Measurements from ENCODE around the gene TFAM. TPM values are rescaled to one million over a fixed set of nuclear protein-coding genes. Genes with fewer than 3 reads are reported as not detected.

TFAM gene
- total and polyA plus RNA-seq, 2 of the 8 experiments (the other 6 are each of a cell fraction or from before 2014, with no cell fraction given) = 29.3 to 97.3 TPM

DNA sequence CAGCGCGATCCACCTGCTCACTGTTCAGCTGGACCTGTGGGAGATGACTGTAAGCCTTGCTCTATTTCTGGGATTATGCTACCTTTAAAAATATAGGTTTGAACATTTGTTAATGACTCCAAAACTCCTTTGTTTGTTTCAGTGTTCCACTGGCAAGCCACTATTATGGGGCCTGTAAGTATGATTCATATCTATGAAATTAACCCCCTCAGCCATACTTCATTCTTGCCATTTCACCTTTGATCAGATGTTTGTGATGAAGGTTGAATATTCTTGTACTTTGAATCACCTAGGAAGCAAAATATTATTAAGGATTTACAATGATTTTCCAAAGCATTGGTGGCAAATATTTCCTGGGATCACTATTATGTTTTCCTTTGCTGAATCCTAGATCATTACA lies 23.9 kb upstream of the TFAM start:
- ChIA-PET POLR2A (ENCODE audit: partially characterized antibody) (no interaction called here), CTCF (ENCODE audit: partially characterized antibody) (interaction anchor here (0.6 kb wide), 1 partner anchor 23 kb away, joined by 3 read pairs; no protein-coding TSS in a partner anchor)
- peaks cover 2 to 11% (median 3%) of the 10 kb centered on the region in 4 experiments; a peak in 2 of 8 replicates for H3K36me3 ChIP-seq (ENCODE audit: control insufficient read depth in 2 of 4, insufficient read depth in 4 of 4, low read length in 3 of 4)
- no peak overlapping the region for H3K4me2 ChIP-seq (ENCODE audit: insufficient read depth in 1 of 2, low read depth in 2 of 2, low read length in 2 of 2)
- H2BK120ac ChIP-seq (replicated peaks; ENCODE audit: low read depth, low read length) = no peak overlapping the region
- H3K27ac ChIP-seq (ENCODE audit: low read depth, low read length) = no peak overlapping the region
- no peak for FAIRE-seq
- H3K79me1 ChIP-seq (ENCODE audit: low read depth, low read length) = no peaks in the 10 kb centered on the region; the same call in 1 of the 2 replicates
- no peak overlapping the region for H2BK5ac ChIP-seq (ENCODE audit: low read depth, low read length)
- H3K23ac ChIP-seq (ENCODE audit: insufficient read length) = no peak overlapping the region
- no peak overlapping the region for H3K56ac ChIP-seq (replicated peaks; ENCODE audit: insufficient read length, low read depth, low read length)
- DNase-seq (ENCODE audit: low read depth in 1 of 2, low spot score in 2 of 2) = no peak
- H4K91ac ChIP-seq (replicated peaks; ENCODE audit: insufficient read length, low read length) = no peak overlapping the region
- H3K4me3 ChIP-seq (ENCODE audit: extremely low read depth in 1 of 4, insufficient read depth in 2 of 4, low read depth in 3 of 4, low read length in 4 of 4) = no peak overlapping the region
- no peak overlapping the region for H2AK5ac ChIP-seq (ENCODE audit: low read depth, low read length)
- H2BK20ac ChIP-seq (ENCODE audit: low read length) = no peak overlapping the region
- H3K4me1 ChIP-seq (replicated peaks in 1 of 4; ENCODE audit: control insufficient read depth in 3 of 4, insufficient read depth in 4 of 4, low read length in 3 of 4) = no peaks in the 10 kb centered on the region; a peak in 1 of 7 replicates
- no peaks in the 10 kb centered on the region for H3K23me2 ChIP-seq (ENCODE audit: low read depth, low read length)
- H2AFZ ChIP-seq (ENCODE audit: low read length) = no peak overlapping the region
- no peak overlapping the region for H3K4ac ChIP-seq (replicated peaks; ENCODE audit: insufficient read length, low read depth, low read length)
- no peak overlapping the region for H3K14ac ChIP-seq (ENCODE audit: insufficient read length)
- H2BK12ac ChIP-seq (ENCODE audit: low read depth, low read length) = no peak overlapping the region
- H3K18ac ChIP-seq (ENCODE audit: extremely low read depth, low read length) = no peak overlapping the region
- H4K5ac ChIP-seq (ENCODE audit: insufficient read length, low read depth, low read length) = no peak overlapping the region
- H3K27me3 ChIP-seq (replicated peaks in 1 of 4; ENCODE audit: control insufficient read depth in 3 of 4, extremely low read depth in 1 of 4, insufficient read depth in 3 of 4, low read length in 3 of 4) = no peaks in the 10 kb centered on the region
- no peak overlapping the region for H2BK15ac ChIP-seq (ENCODE audit: low read length)
- H3K9ac ChIP-seq (replicated peaks in 1 of 4; ENCODE audit: extremely low read depth in 1 of 4, low read depth in 3 of 4, low read length in 3 of 4) = no peak overlapping the region
- H3K9me3 ChIP-seq (ENCODE audit: insufficient read depth in 2 of 2, low read depth in 1 of 2, low read length in 1 of 2) = no peaks in the 10 kb centered on the region
- 93% methylated on average over 2 of the region's 2 CpGs; no CpG with 5 or more reads in 1 of the 2 experiments for WGBS, 2 experiments (ENCODE audit: extremely low coverage in 1 of 2, insufficient coverage in 1 of 2, insufficient read length in 1 of 2, insufficient replicate concordance in 2 of 2, low coverage in 1 of 2, low lambda C conversion rate in 2 of 2, missing lambda C conversion rate in 1 of 2)
- no peak overlapping the region for H4K8ac ChIP-seq (ENCODE audit: extremely low read depth, insufficient read depth, low read length)
- peaks cover 0 to 3% of the 10 kb centered on the region in 2 experiments for H4K20me1 ChIP-seq (replicated peaks in 1 of 2; ENCODE audit: control insufficient read depth in 1 of 2, insufficient read depth in 2 of 2, low read length in 2 of 2)
- H3K79me2 ChIP-seq (ENCODE audit: control insufficient read depth in 1 of 2, insufficient read depth in 2 of 2, low read length in 2 of 2) = peaks cover 0 to 18% of the 10 kb centered on the region in 2 experiments; a peak in 2 of 4 replicates
- TF ChIP-seq ASH2L (IDR thresholded peaks at IDR 0.05; ENCODE audit: low read length) (no peak), KDM5A (IDR thresholded peaks at IDR 0.05; ENCODE audit: low read length) (no peak), NANOG (IDR thresholded peaks at IDR 0.05; ENCODE audit: insufficient read depth, low read depth, low read length, poor library complexity, severe bottlenecking) (no peak)
- TF ChIP-seq, protein P1, sequence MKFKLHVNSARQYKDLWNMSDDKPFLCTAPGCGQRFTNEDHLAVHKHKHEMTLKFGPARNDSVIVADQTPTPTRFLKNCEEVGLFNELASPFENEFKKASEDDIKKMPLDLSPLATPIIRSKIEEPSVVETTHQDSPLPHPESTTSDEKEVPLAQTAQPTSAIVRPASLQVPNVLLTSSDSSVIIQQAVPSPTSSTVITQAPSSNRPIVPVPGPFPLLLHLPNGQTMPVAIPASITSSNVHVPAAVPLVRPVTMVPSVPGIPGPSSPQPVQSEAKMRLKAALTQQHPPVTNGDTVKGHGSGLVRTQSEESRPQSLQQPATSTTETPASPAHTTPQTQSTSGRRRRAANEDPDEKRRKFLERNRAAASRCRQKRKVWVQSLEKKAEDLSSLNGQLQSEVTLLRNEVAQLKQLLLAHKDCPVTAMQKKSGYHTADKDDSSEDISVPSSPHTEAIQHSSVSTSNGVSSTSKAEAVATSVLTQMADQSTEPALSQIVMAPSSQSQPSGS (IDR thresholded peaks at IDR 0.05; ENCODE audit: low read length) = no peak

All from H1 (cell line).